ENCODE results near the gene NCS1.

Gene NCS1

GRCh38 chr9:130229759-130230158 lies 57.6 kb downstream of the NCS1 start:
- Histone ChIP-seq H3K27me3 (ENCODE audit: low read depth, low read length) (no peaks in the 10 kb centered on the region), H3K4me1 (ENCODE audit: low read length) (no peaks in the 10 kb centered on the region), H3K79me2 (ENCODE audit: low read length) (no peaks in the 10 kb centered on the region), H3K4me2 (ENCODE audit: low read length) (no peak overlapping the region), H3K9ac (ENCODE audit: low read length) (no peak overlapping the region), H4K20me1 (ENCODE audit: insufficient read depth, low read length) (no peaks in the 10 kb centered on the region), H3K27ac (ENCODE audit: low read length) (no peak overlapping the region), H3K4me3 (ENCODE audit: low read length) (no peak overlapping the region), H3K36me3 (replicated peaks; ENCODE audit: low read depth, low read length) (no peaks in the 10 kb centered on the region), H3K9me3 (ENCODE audit: insufficient read depth, low read length) (no peaks in the 10 kb centered on the region), H2AFZ (ENCODE audit: low read depth, low read length) (no peak overlapping the region)
- TF ChIP-seq EZH2phosphoT487 (IDR thresholded peaks at IDR 0.05; ENCODE audit: low read depth): no peak
- no peak for TF ChIP-seq CTCF (IDR thresholded peaks at IDR 0.05; ENCODE audit: low read depth, low read length)

GRCh38 chr9:130230631-130231030 lies 58.4 kb downstream of the NCS1 start:
- Histone ChIP-seq H2AFZ (ENCODE audit: low read depth, low read length) (no peak overlapping the region), H3K4me3 (ENCODE audit: low read length) (no peak overlapping the region), H3K4me1 (ENCODE audit: low read length) (no peaks in the 10 kb centered on the region), H3K79me2 (ENCODE audit: low read length) (no peaks in the 10 kb centered on the region), H3K36me3 (replicated peaks; ENCODE audit: low read depth, low read length) (no peaks in the 10 kb centered on the region), H3K27ac (ENCODE audit: low read length) (no peak overlapping the region), H3K9ac (ENCODE audit: low read length) (no peak overlapping the region), H4K20me1 (ENCODE audit: insufficient read depth, low read length) (no peaks in the 10 kb centered on the region), H3K4me2 (ENCODE audit: low read length) (no peak overlapping the region), H3K9me3 (ENCODE audit: insufficient read depth, low read length) (no peaks in the 10 kb centered on the region), H3K27me3 (ENCODE audit: low read depth, low read length) (no peaks in the 10 kb centered on the region)
- TF ChIP-seq CTCF (IDR thresholded peaks at IDR 0.05; ENCODE audit: low read depth, low read length): no peak
- no peak for TF ChIP-seq EZH2phosphoT487 (IDR thresholded peaks at IDR 0.05; ENCODE audit: low read depth)

- no peaks in the 10 kb centered on the region for H3K36me3 ChIP-seq (replicated peaks; ENCODE audit: low read depth, low read length)
- TF ChIP-seq CTCF (IDR thresholded peaks at IDR 0.05; ENCODE audit: low read depth, low read length) (no peak), EZH2phosphoT487 (IDR thresholded peaks at IDR 0.05; ENCODE audit: low read depth) (no peak)
- H4K20me1 ChIP-seq (ENCODE audit: insufficient read depth, low read length): no peaks in the 10 kb centered on the region
- H2AFZ ChIP-seq (ENCODE audit: low read depth, low read length): no peak overlapping the region
- H3K27me3 ChIP-seq (ENCODE audit: low read depth, low read length): no peaks in the 10 kb centered on the region
- H3K4me2 ChIP-seq (ENCODE audit: low read length): no peak overlapping the region
- no peak overlapping the region for H3K27ac ChIP-seq (ENCODE audit: low read length)
- no peak overlapping the region for H3K9ac ChIP-seq (ENCODE audit: low read length)
- no peaks in the 10 kb centered on the region for H3K9me3 ChIP-seq (ENCODE audit: insufficient read depth, low read length)
- no peaks in the 10 kb centered on the region for H3K79me2 ChIP-seq (ENCODE audit: low read length)
- no peak overlapping the region for H3K4me3 ChIP-seq (ENCODE audit: low read length)
- peaks cover 7% of the 10 kb centered on the region; the same call in 1 of the 2 replicates for H3K4me1 ChIP-seq (ENCODE audit: low read length)
These were observed 60.8 kb downstream of the NCS1 start for GRCh38 chr9:130232899-130233586.

- no peak overlapping the region for H3K4me3 ChIP-seq (ENCODE audit: low read length)
- no peak overlapping the region for H3K27ac ChIP-seq (ENCODE audit: low read length)
- no peaks in the 10 kb centered on the region for H3K27me3 ChIP-seq (ENCODE audit: low read depth, low read length)
- peaks cover 13% of the 10 kb centered on the region for H3K4me1 ChIP-seq (ENCODE audit: low read length)
- H3K4me2 ChIP-seq (ENCODE audit: low read length): no peak overlapping the region
- TF ChIP-seq EZH2phosphoT487 (IDR thresholded peaks at IDR 0.05; ENCODE audit: low read depth): no peak
- no peak for TF ChIP-seq CTCF (IDR thresholded peaks at IDR 0.05; ENCODE audit: low read depth, low read length)
- H4K20me1 ChIP-seq (ENCODE audit: insufficient read depth, low read length): no peaks in the 10 kb centered on the region
- no peak overlapping the region for H2AFZ ChIP-seq (ENCODE audit: low read depth, low read length)
- no peaks in the 10 kb centered on the region for H3K79me2 ChIP-seq (ENCODE audit: low read length)
- H3K9me3 ChIP-seq (ENCODE audit: insufficient read depth, low read length): no peaks in the 10 kb centered on the region
- H3K36me3 ChIP-seq (replicated peaks; ENCODE audit: low read depth, low read length): no peaks in the 10 kb centered on the region
- no peak overlapping the region for H3K9ac ChIP-seq (ENCODE audit: low read length)
These were observed 61.4 kb downstream of the NCS1 start for GRCh38 chr9:130233587-130233945.
